PC-9 (cell line): ENCODE measurements around the gene VRK1.

ENCODE experiments used
- CTCF ChIP-seq: fragments of 200-600 bp; sonication (generic); conservative IDR thresholded peaks from 2 replicates; pipeline ENCODE4 v1.6.1; 2017; ENCODE audit warnings: mixed run types, antibody characterized with exemption, mild to moderate bottlenecking, moderate library complexity
- EZH2 ChIP-seq: fragments of 200-600 bp; sonication (generic); IDR thresholded peaks from 2 replicates; pipeline ENCODE4 v1.8.0; 2017; ENCODE audit warnings: antibody characterized with exemption, low read depth

- TF ChIP-seq CTCF = no peak
- no peak for TF ChIP-seq EZH2
These were observed 32.6 kb downstream of the VRK1 start for GRCh38 chr14:96829791-96830190.
